ENCODE measurements around the gene WNT4.

DNA sequence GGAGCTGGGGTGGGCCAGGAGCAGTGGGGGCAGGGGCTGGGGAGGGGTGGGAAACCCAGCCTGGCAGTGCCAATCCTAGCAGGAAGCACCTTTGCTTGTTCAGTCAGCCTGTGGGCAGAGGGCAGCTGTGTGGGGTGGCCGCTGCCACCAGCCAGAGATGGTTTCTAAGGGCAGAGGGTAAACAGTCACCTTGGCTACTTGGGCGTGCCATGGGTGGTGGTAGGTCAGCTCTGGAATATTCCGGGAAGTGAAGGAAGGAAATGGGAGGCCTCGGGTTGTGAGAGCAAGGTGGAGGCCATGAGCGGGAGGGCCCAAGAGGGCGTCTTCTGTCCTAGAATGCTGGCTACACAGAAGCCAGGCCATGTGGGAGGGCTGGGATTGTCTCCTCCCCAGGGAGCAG is 20.7 kb upstream of the WNT4 start:
- TF ChIP-seq POLR2AphosphoS5 (IDR thresholded peaks at IDR 0.05; ENCODE audit: low read depth, low read length), result no peak
- TF ChIP-seq POLR2A (IDR thresholded peaks at IDR 0.05; ENCODE audit: borderline replicate concordance, extremely low read depth, insufficient read depth, insufficient read length), result no peak
- TF ChIP-seq CTCF (IDR thresholded peaks at IDR 0.05 in 2 of 3, conservative IDR thresholded peaks at IDR 0.05 in 1 of 3; ENCODE audit: borderline replicate concordance in 1 of 3, insufficient read depth in 1 of 3, low read depth in 2 of 3, low read length in 2 of 3), result no peak
- no peak for TF ChIP-seq ATF3 (IDR thresholded peaks at IDR 0.05)
- no peak for TF ChIP-seq EZH2phosphoT487 (IDR thresholded peaks at IDR 0.05; ENCODE audit: borderline replicate concordance)
- TF ChIP-seq, protein P1, sequence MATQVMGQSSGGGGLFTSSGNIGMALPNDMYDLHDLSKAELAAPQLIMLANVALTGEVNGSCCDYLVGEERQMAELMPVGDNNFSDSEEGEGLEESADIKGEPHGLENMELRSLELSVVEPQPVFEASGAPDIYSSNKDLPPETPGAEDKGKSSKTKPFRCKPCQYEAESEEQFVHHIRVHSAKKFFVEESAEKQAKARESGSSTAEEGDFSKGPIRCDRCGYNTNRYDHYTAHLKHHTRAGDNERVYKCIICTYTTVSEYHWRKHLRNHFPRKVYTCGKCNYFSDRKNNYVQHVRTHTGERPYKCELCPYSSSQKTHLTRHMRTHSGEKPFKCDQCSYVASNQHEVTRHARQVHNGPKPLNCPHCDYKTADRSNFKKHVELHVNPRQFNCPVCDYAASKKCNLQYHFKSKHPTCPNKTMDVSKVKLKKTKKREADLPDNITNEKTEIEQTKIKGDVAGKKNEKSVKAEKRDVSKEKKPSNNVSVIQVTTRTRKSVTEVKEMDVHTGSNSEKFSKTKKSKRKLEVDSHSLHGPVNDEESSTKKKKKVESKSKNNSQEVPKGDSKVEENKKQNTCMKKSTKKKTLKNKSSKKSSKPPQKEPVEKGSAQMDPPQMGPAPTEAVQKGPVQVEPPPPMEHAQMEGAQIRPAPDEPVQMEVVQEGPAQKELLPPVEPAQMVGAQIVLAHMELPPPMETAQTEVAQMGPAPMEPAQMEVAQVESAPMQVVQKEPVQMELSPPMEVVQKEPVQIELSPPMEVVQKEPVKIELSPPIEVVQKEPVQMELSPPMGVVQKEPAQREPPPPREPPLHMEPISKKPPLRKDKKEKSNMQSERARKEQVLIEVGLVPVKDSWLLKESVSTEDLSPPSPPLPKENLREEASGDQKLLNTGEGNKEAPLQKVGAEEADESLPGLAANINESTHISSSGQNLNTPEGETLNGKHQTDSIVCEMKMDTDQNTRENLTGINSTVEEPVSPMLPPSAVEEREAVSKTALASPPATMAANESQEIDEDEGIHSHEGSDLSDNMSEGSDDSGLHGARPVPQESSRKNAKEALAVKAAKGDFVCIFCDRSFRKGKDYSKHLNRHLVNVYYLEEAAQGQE (IDR thresholded peaks at IDR 0.05; ENCODE audit: low read depth), result no peak
- TF ChIP-seq JUND (IDR thresholded peaks at IDR 0.05), result no peak
- no peak for TF ChIP-seq ZNF274 (IDR thresholded peaks at IDR 0.05; ENCODE audit: low read depth, low read length)
- TF ChIP-seq, protein P2, sequence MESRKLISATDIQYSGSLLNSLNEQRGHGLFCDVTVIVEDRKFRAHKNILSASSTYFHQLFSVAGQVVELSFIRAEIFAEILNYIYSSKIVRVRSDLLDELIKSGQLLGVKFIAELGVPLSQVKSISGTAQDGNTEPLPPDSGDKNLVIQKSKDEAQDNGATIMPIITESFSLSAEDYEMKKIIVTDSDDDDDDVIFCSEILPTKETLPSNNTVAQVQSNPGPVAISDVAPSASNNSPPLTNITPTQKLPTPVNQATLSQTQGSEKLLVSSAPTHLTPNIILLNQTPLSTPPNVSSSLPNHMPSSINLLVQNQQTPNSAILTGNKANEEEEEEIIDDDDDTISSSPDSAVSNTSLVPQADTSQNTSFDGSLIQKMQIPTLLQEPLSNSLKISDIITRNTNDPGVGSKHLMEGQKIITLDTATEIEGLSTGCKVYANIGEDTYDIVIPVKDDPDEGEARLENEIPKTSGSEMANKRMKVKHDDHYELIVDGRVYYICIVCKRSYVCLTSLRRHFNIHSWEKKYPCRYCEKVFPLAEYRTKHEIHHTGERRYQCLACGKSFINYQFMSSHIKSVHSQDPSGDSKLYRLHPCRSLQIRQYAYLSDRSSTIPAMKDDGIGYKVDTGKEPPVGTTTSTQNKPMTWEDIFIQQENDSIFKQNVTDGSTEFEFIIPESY (IDR thresholded peaks at IDR 0.05; ENCODE audit: extremely low read depth, insufficient replicate concordance, low read length), result no peak
- no peak for TF ChIP-seq EGR1 (IDR thresholded peaks at IDR 0.05; ENCODE audit: low read depth)
- TF ChIP-seq SRF (IDR thresholded peaks at IDR 0.05; ENCODE audit: low read depth), result no peak
- TF ChIP-seq YY1 (IDR thresholded peaks at IDR 0.05; ENCODE audit: extremely low read depth, insufficient replicate concordance, low read depth, low read length), result no peak

Measured in HCT116 (cell line).